ENCODE results near the gene MEGF10.

MEGF10 gene

DNA sequence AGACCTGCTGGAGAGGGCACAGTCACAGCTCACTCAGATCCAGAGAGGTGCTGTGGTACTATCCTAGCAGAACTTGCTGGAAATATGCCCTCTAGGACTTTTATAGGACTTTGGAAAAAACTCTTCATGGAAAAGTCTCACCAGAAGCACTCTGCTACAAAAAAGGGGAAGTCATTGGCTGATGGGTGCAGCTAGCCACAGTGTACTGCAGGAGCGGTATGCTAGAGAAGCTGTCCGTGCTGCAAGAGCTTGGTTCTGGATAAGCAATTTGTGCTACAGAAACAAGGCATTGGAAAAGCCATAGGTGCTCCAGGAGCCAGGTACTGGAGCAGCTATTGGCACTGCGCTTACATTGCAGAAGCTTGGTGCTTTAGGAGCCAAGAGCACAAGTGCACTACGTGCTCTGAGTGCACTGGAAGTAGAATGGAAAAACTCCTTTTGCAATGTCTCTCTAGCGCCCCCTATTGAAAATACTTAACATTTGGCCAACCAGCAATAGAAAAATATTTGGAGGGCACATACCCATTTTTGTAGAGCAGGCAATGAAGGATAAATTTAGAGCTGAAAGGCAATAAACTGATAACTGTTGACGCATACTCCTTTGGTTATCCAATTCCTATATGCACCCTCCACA is 83.4 kb downstream of the MEGF10 start:
- ChIA-PET POLR2A (no interaction called here), CTCF (interaction anchor here (0.7 to 1.6 kb wide), 5 partner anchors 8 to 31 kb away, joined by 3 to 7 read pairs (median 4); no protein-coding TSS in a partner anchor)
- no peak for DNase-seq (ENCODE audit: extremely low spot score)
- TF ChIP-seq, protein P1, sequence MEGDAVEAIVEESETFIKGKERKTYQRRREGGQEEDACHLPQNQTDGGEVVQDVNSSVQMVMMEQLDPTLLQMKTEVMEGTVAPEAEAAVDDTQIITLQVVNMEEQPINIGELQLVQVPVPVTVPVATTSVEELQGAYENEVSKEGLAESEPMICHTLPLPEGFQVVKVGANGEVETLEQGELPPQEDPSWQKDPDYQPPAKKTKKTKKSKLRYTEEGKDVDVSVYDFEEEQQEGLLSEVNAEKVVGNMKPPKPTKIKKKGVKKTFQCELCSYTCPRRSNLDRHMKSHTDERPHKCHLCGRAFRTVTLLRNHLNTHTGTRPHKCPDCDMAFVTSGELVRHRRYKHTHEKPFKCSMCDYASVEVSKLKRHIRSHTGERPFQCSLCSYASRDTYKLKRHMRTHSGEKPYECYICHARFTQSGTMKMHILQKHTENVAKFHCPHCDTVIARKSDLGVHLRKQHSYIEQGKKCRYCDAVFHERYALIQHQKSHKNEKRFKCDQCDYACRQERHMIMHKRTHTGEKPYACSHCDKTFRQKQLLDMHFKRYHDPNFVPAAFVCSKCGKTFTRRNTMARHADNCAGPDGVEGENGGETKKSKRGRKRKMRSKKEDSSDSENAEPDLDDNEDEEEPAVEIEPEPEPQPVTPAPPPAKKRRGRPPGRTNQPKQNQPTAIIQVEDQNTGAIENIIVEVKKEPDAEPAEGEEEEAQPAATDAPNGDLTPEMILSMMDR (IDR thresholded peaks at IDR 0.05; ENCODE audit: control extremely low read depth, extremely low read depth, low read depth, missing control alignments), result no peak

DNA sequence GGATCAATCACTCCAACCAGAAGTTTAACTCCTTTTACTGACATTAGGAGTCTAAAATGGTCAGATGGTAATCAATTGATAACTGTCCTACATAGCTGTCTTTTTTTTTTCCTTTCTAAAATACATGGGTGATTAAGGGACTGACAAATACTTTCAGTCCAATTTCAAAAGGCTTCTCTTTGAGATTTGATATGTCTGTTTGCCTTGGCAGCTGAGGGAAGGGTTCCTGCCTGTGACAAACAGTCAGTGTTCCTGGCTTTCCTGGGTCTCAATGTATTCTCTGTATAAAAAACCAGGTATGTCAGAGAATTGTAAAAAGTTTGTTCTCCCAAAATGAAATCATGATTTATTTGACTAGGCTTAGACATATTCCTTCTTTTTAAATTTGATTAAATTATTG is 84.5 kb downstream of the MEGF10 start:
- DNase-seq (ENCODE audit: extremely low spot score), result no peak
- CTCF ChIA-PET, result interaction anchor here (1.3 to 1.6 kb wide), 4 partner anchors 10 to 18 kb away, joined by 3 to 7 read pairs (median 4); no protein-coding TSS in a partner anchor
- TF ChIP-seq, protein P1 (IDR thresholded peaks at IDR 0.05; ENCODE audit: control extremely low read depth, extremely low read depth, low read depth, missing control alignments), result no peak
- POLR2A ChIA-PET, result no interaction called here

DNA sequence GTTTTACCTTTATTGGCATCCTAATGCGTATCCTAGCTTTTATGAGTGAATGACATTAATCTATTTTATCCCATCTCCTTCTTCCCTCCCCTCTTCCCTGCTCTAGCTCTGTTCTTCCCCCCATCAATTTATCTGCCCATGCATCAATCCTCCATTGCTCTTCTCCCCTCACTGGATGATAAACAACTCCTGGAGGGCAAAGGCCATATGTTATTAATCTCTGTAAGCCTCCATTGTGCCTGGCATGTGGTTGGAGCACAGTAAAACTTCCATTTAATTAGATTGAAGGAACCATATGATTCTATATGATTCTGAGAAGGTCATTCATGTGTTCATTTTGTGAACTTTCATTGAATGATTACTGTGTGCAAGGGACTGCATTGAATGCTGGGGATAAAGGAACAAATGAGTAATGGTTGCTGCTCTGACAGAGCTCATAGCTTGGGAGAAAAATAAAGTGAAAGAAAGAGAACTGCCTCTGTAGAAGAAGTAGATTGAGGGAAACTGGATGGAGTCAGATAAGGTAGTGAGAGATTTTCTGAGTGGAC is 85.0 kb downstream of the MEGF10 start:
- ChIA-PET POLR2A (no interaction called here), CTCF (interaction anchor here (1.4 to 1.6 kb wide), 2 partner anchors 10 to 14 kb away, joined by 3 to 7 read pairs; no protein-coding TSS in a partner anchor)
- no peak for DNase-seq (ENCODE audit: extremely low spot score)
- TF ChIP-seq, protein P1 (IDR thresholded peaks at IDR 0.05; ENCODE audit: control extremely low read depth, extremely low read depth, low read depth, missing control alignments), result no peak

DNA sequence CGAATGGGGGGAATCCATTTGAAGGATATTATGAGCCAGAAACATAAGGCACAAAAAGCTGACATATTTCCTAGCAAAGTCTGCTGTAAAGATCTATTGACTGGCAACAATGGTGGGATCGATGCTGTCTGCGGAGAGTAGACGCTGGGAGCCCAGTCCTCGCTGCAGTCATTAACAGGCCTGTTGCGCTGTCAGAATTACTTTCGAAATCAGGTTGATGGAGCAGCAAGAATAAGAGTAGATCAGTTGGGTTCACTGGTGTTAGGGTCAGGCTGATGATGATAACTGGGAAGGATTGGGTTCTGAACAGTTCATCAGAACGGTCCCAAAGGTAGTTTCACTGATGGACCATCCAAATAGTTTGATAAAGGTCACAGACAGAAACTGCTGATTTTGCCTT is 87.1 kb downstream of the MEGF10 start:
- DNase-seq (ENCODE audit: extremely low spot score), result no peak
- ChIA-PET CTCF (interaction anchor here (0.8 kb wide), 1 partner anchor 12 kb away, joined by 3 read pairs; no protein-coding TSS in a partner anchor), POLR2A (no interaction called here)
- TF ChIP-seq, protein P1 (IDR thresholded peaks at IDR 0.05; ENCODE audit: control extremely low read depth, extremely low read depth, low read depth, missing control alignments), result no peak

DNA sequence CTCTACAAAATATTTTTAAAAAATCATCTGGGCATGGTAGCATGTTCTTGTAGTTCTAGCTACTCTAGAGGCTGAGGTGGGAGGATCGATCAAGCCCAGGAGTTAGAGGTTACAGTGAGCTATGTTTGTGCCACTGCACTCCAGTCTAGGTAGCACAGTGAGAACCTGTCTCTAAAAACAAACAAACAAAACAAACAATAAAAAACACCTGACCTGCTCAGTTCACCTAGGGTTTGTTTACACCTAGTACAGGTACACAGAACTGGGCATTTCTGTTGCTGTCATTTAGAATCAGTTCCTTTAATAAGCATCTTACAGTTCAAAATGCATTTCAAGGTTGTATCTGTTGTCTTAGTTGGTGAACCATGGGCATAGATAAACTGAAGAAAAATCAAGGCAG is 95.3 kb downstream of the MEGF10 start:
- no peak for DNase-seq (ENCODE audit: extremely low spot score)
- POLR2A ChIA-PET, result no interaction called here
- CTCF ChIA-PET, result no interaction called here
- TF ChIP-seq, protein P1 (IDR thresholded peaks at IDR 0.05; ENCODE audit: control extremely low read depth, extremely low read depth, low read depth, missing control alignments), result no peak

DNA sequence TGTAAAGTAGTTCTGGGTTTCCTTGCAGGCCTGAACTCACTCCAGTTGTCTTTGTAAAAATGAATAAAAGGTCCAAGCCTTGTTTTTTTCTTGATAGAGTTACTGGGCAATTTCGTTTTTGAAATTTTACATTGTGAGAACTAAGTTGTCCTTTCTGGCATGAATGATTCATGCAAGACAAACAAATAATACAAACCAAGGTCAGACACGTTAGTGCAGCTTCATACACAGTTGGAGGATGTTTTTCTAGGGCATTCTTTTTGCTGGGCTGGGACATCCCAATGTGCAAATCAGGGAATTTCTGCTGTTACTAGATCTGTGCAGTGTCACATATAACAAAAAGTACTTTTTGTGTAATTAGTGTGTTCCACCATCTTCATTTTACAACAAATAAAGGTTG is 96.0 kb downstream of the MEGF10 start:
- CTCF ChIA-PET, result no interaction called here
- TF ChIP-seq, protein P1 (IDR thresholded peaks at IDR 0.05; ENCODE audit: control extremely low read depth, extremely low read depth, low read depth, missing control alignments), result no peak
- POLR2A ChIA-PET, result no interaction called here
- DNase-seq (ENCODE audit: extremely low spot score), result no peak

Data from GM10248 (cell line).